GM20000 (cell line): ENCODE measurements around the gene DDX24.
A peak's percentile ranks its signal among the peaks of the same experiment; 100 is the strongest.

Experiments used
- DNase-seq: peaks from one replicate; pipeline ENCODE4 v3.0.0; 2012; ENCODE audit warnings: low spot score
- CTCF ChIP-seq: IDR thresholded peaks from 2 replicates; pipeline ENCODE4 v1.5.1; 2012; ENCODE audit warnings: mild to moderate bottlenecking, control low read depth; ENCODE audit errors: extremely low read depth, missing control alignments

Gene DDX24

GRCh38 chr14:94015223-94015622 is 65.8 kb downstream of the DDX24 start:
- DNase-seq: no peak
- TF ChIP-seq CTCF: no peak

- DNase-seq: no peak
- no peak for TF ChIP-seq CTCF
These were observed 66.6 kb downstream of the DDX24 start for GRCh38 chr14:94014382-94014781.

- DNase-seq: peak; percentile 50
- TF ChIP-seq CTCF: no peak
These were observed 69.2 kb downstream of the DDX24 start for GRCh38 chr14:94011795-94012194.

- no peak for DNase-seq
- TF ChIP-seq CTCF: no peak
These were observed 70.4 kb downstream of the DDX24 start for GRCh38 chr14:94010625-94011024.

- peak; percentile 63 for DNase-seq
- TF ChIP-seq CTCF: no peak
These were observed 71.2 kb downstream of the DDX24 start for GRCh38 chr14:94009767-94010166.

GRCh38 chr14:94008234-94008633 is 72.8 kb downstream of the DDX24 start:
- no peak for TF ChIP-seq CTCF
- no peak for DNase-seq

- TF ChIP-seq CTCF: peak; percentile 35
- no peak for DNase-seq
These were observed 75.5 kb downstream of the DDX24 start for GRCh38 chr14:94005324-94006073.
